ENCODE data around the gene TAAR9. TPM values are rescaled to one million over a fixed set of nuclear protein-coding genes. Genes with fewer than 3 reads are reported as not detected.

Gene TAAR9
- not detected for total RNA-seq

- Mint-ChIP-seq H3K4me3 (no peak within 1 kb of the TSS), H3K36me3 (ENCODE audit: low read depth) (no peaks in the 10 kb centered on the region), H3K4me1 (no peaks in the 10 kb centered on the region), H3K27ac (no peak within 1 kb of the TSS), H3K27me3 (peaks cover 33% of the 10 kb centered on the region), H3K9me3 (no peaks in the 10 kb centered on the region)
- ATAC-seq (replicated peaks), result no peak
Measured at GRCh38 chr6:132537977-132538376, at the start of gene TAAR9. Gene TAAR9, plus strand, starts transcription at chr6:132538277. Its CDS starts 13 bp downstream, at chr6:132538290.

- H3K9me3 Mint-ChIP-seq, result no peaks in the 10 kb centered on the region
- no peak overlapping the region for H3K27ac Mint-ChIP-seq
- no peaks in the 10 kb centered on the region for H3K27me3 Mint-ChIP-seq
- no peak overlapping the region for H3K4me3 Mint-ChIP-seq
- H3K4me1 Mint-ChIP-seq, result peaks cover 10% of the 10 kb centered on the region
- peaks cover 14% of the 10 kb centered on the region for H3K36me3 Mint-ChIP-seq (ENCODE audit: low read depth)
- no peak for ATAC-seq (replicated peaks)
Measured at GRCh38 chr6:132489376-132489775, 48.7 kb upstream of the TAAR9 start.

- Mint-ChIP-seq H3K27me3 (no peaks in the 10 kb centered on the region), H3K4me3 (no peak overlapping the region), H3K36me3 (ENCODE audit: low read depth) (peaks cover 20% of the 10 kb centered on the region), H3K9me3 (no peaks in the 10 kb centered on the region), H3K27ac (no peak overlapping the region), H3K4me1 (peaks cover 16% of the 10 kb centered on the region)
- no peak for ATAC-seq (replicated peaks)
Measured at GRCh38 chr6:132490024-132490423, 48.1 kb upstream of the TAAR9 start.

GRCh38 chr6:132490478-132491204, 47.4 kb upstream of the TAAR9 start:
- Mint-ChIP-seq H3K27ac (no peak overlapping the region), H3K27me3 (no peaks in the 10 kb centered on the region), H3K4me3 (no peak overlapping the region), H3K9me3 (no peaks in the 10 kb centered on the region), H3K4me1 (peaks cover 19% of the 10 kb centered on the region), H3K36me3 (ENCODE audit: low read depth) (peaks cover 22% of the 10 kb centered on the region)
- ATAC-seq (replicated peaks), result no peak

DNA sequence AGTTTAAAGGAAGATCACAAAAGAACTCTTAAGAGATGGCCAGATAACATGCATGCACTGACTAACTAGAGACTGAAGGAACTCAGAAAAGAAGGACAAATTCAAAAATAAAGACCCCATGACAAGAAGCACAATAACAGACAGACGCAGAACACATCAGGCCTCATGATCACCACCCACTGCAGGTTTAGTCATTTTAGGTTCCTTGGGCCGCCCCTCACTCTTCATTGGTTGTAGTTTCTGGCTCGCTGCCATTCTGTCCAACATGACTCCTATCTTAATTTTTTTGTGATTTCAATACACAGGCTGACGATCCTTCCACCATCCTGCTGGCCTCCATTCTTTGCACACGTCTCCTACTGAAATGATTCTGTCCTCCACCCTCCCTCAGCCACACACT, 46.8 kb upstream of the TAAR9 start:
- no peak for ATAC-seq (replicated peaks)
- Mint-ChIP-seq H3K4me1 (peaks cover 19% of the 10 kb centered on the region), H3K27me3 (no peaks in the 10 kb centered on the region), H3K27ac (no peak overlapping the region), H3K9me3 (no peaks in the 10 kb centered on the region), H3K4me3 (no peak overlapping the region), H3K36me3 (ENCODE audit: low read depth) (peaks cover 22% of the 10 kb centered on the region)

DNA sequence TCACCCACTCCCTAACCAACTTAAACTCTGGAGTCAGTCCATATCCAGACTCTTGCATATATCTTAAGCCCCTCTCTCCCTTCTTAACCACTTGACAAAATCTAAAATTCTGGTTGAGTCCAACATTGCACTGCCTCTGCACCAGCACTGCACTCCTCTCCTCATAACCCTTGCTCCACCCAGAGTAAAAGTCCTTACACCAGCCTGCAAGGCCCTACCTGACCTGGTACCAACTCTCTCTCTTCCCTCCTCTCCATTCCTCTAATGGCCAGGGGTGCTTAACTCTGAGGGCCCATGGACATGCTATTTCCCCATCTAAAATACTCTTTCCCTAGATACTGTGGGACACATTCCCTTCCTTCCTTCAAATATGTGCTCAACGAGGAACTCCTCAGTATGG, 46.2 kb upstream of the TAAR9 start:
- Mint-ChIP-seq H3K27ac (no peak overlapping the region), H3K4me3 (no peak overlapping the region), H3K4me1 (peaks cover 19% of the 10 kb centered on the region), H3K9me3 (no peaks in the 10 kb centered on the region), H3K36me3 (ENCODE audit: low read depth) (peaks cover 21% of the 10 kb centered on the region), H3K27me3 (no peaks in the 10 kb centered on the region)
- ATAC-seq (replicated peaks), result no peak

GRCh38 chr6:132494954-132495353, 43.1 kb upstream of the TAAR9 start:
- H3K4me3 Mint-ChIP-seq, result peak overlapping the region; percentile 19
- ATAC-seq (replicated peaks), result peak; percentile 83
- peak overlapping the region; percentile 16 for H3K27ac Mint-ChIP-seq

GRCh38 chr6:132495604-132496079, 42.4 kb upstream of the TAAR9 start:
- peaks cover 40% of the 10 kb centered on the region for H3K36me3 Mint-ChIP-seq (ENCODE audit: low read depth)
- peak overlapping the region; percentile 19 for H3K4me3 Mint-ChIP-seq
- H3K27ac Mint-ChIP-seq, result peak overlapping the region; percentile 16
- H3K27me3 Mint-ChIP-seq, result no peaks in the 10 kb centered on the region
- no peaks in the 10 kb centered on the region for H3K9me3 Mint-ChIP-seq
- peaks cover 28% of the 10 kb centered on the region for H3K4me1 Mint-ChIP-seq
- peak; percentile 64 for ATAC-seq (replicated peaks)

More at GRCh38 chr6:132494954-132495353, 43.1 kb upstream of the TAAR9 start:
- peaks cover 33% of the 10 kb centered on the region for H3K36me3 Mint-ChIP-seq (ENCODE audit: low read depth)
- H3K4me1 Mint-ChIP-seq, result peaks cover 23% of the 10 kb centered on the region
- H3K27me3 Mint-ChIP-seq, result no peaks in the 10 kb centered on the region
- no peaks in the 10 kb centered on the region for H3K9me3 Mint-ChIP-seq

- H3K27ac Mint-ChIP-seq, result no peak overlapping the region
- H3K36me3 Mint-ChIP-seq (ENCODE audit: low read depth), result peaks cover 50% of the 10 kb centered on the region
- H3K4me3 Mint-ChIP-seq, result no peak overlapping the region
- H3K4me1 Mint-ChIP-seq, result peaks cover 28% of the 10 kb centered on the region
- no peaks in the 10 kb centered on the region for H3K9me3 Mint-ChIP-seq
- H3K27me3 Mint-ChIP-seq, result no peaks in the 10 kb centered on the region
- no peak for ATAC-seq (replicated peaks)
Measured at GRCh38 chr6:132496519-132497180, 41.4 kb upstream of the TAAR9 start.

DNA sequence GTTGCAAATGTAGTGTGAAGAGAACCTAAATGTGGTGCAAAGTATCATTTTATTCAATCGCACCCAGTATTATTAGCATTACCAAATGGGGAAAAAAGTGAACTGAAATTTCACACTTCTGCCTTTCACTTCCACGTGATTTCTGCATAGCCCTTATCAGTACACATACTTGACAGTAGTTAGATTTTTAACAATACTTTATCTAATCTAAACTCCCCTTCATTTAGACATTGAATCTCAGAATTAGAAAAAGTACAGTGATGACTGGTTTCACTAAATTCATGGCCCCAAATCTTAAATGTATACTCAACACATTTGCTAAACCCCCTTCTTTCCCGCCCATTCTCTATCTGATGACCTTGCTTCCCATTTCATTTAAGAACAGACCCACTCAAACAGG, 39.4 kb upstream of the TAAR9 start:
- Mint-ChIP-seq H3K9me3 (no peaks in the 10 kb centered on the region), H3K4me3 (no peak overlapping the region), H3K36me3 (ENCODE audit: low read depth) (peaks cover 65% of the 10 kb centered on the region), H3K4me1 (peaks cover 25% of the 10 kb centered on the region), H3K27ac (no peak overlapping the region), H3K27me3 (no peaks in the 10 kb centered on the region)
- ATAC-seq (replicated peaks), result no peak

DNA sequence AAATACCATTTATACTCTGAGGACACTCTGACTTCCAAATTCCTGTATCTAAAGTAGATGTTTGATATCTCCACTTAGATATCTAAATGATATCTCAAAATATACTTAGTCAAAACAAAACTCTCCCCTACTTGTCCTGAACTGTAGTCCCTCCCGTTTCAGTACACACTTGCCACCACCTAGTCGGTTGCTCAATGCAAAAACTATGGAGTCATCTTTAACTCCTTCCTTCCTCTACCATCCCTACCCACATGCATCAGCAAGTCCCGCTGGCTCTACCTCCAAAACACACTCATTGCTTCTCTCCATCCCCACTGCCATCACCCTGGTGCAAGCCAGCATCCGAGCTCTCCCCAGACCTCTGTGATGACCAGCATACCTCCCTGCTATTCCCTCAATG, 38.3 kb upstream of the TAAR9 start:
- no peaks in the 10 kb centered on the region for H3K27me3 Mint-ChIP-seq
- peak overlapping the region; percentile 39 for H3K27ac Mint-ChIP-seq
- no peak for ATAC-seq (replicated peaks)

GRCh38 chr6:132504757-132505156, 33.3 kb upstream of the TAAR9 start:
- no peaks in the 10 kb centered on the region for H3K27me3 Mint-ChIP-seq

More for the DNA sequence above, 38.3 kb upstream of the TAAR9 start:
- Mint-ChIP-seq H3K4me1 (peaks cover 24% of the 10 kb centered on the region), H3K9me3 (no peaks in the 10 kb centered on the region), H3K4me3 (no peak overlapping the region), H3K36me3 (ENCODE audit: low read depth) (peaks cover 62% of the 10 kb centered on the region)

DNA sequence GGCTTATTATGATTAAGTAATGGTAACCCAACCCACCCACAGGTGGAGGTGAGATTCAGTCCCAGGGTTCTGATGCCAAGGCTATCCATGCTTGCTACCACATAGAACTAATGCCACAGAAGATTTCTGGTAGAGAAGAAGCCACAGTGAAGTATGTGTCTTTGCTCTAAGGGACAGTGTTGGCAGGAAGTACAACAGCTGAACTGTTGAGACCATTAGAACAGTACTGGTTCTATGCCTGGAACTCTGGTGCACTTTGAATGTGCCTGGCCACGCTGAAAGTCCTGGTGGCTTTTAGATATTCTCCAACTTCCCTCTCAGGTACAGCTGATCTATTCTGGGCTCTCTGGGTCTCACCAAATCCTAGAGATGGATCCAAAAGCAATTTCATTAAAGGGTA, 32.9 kb upstream of the TAAR9 start:
- no peaks in the 10 kb centered on the region for H3K27me3 Mint-ChIP-seq
- peaks cover 54% of the 10 kb centered on the region for H3K36me3 Mint-ChIP-seq (ENCODE audit: low read depth)
- H3K4me1 Mint-ChIP-seq, result peaks cover 19% of the 10 kb centered on the region
- ATAC-seq (replicated peaks), result no peak
- H3K9me3 Mint-ChIP-seq, result no peaks in the 10 kb centered on the region
- H3K4me3 Mint-ChIP-seq, result no peak overlapping the region
- no peak overlapping the region for H3K27ac Mint-ChIP-seq

More at GRCh38 chr6:132504757-132505156, 33.3 kb upstream of the TAAR9 start:
- peaks cover 23% of the 10 kb centered on the region for H3K4me1 Mint-ChIP-seq
- no peak overlapping the region for H3K27ac Mint-ChIP-seq
- peaks cover 58% of the 10 kb centered on the region for H3K36me3 Mint-ChIP-seq (ENCODE audit: low read depth)
- H3K4me3 Mint-ChIP-seq, result no peak overlapping the region
- no peak for ATAC-seq (replicated peaks)
- no peaks in the 10 kb centered on the region for H3K9me3 Mint-ChIP-seq

- Mint-ChIP-seq H3K9me3 (no peaks in the 10 kb centered on the region), H3K4me1 (peaks cover 22% of the 10 kb centered on the region), H3K36me3 (ENCODE audit: low read depth) (peaks cover 41% of the 10 kb centered on the region), H3K27ac (no peak overlapping the region), H3K4me3 (no peak overlapping the region), H3K27me3 (no peaks in the 10 kb centered on the region)
- ATAC-seq (replicated peaks), result no peak
Measured at GRCh38 chr6:132506461-132506860, 31.6 kb upstream of the TAAR9 start.

Measured in activated T-helper 17 cell treated with anti-CD3 and anti-CD28 coated beads, Interleukin-2, amount 50 U/mL, for 72 hours (primary cell).